HG02840 (cell line): ENCODE data around the gene CBY2.

Source experiments
- ATAC-seq: cut with Tn5 transposase; IDR thresholded peaks from one replicate; pipeline ENCODE4 v1.9.1; 2021; ENCODE audit warnings: mild to moderate bottlenecking, moderate library complexity, moderate number of reproducible peaks; ENCODE audit not compliant: unreplicated experiment, low FRiP score

The CBY2 gene

GRCh38 chr13:45700971-45701900 is 884 bp upstream of the CBY2 start:
- ATAC-seq = peak; percentile 48

GRCh38 chr13:45702869-45703391 is 810 bp downstream of the CBY2 start:
- no peak for ATAC-seq

- ATAC-seq = no peak
Observed at GRCh38 chr13:45704211-45704739, 2.2 kb downstream of the CBY2 start.

GRCh38 chr13:45704854-45705695 is 3.0 kb downstream of the CBY2 start:
- ATAC-seq = no peak

GRCh38 chr13:45705918-45706317 is 3.8 kb downstream of the CBY2 start:
- ATAC-seq = no peak

- no peak for ATAC-seq
Observed at GRCh38 chr13:45707516-45708100, 5.5 kb downstream of the CBY2 start.

- no peak for ATAC-seq
Observed at GRCh38 chr13:45711951-45712350, 9.8 kb downstream of the CBY2 start.

GRCh38 chr13:45713106-45713690 is 11.1 kb downstream of the CBY2 start:
- ATAC-seq = no peak

- no peak for ATAC-seq
Observed at GRCh38 chr13:45713721-45714120, 11.6 kb downstream of the CBY2 start.

- ATAC-seq = no peak
Observed at GRCh38 chr13:45714170-45714569, 12.1 kb downstream of the CBY2 start.

GRCh38 chr13:45715351-45715750 is 13.2 kb downstream of the CBY2 start:
- no peak for ATAC-seq

- ATAC-seq = no peak
Observed at GRCh38 chr13:45717349-45717748, 15.2 kb downstream of the CBY2 start.

GRCh38 chr13:45718063-45718462 is 15.9 kb downstream of the CBY2 start:
- ATAC-seq = no peak

- no peak for ATAC-seq
Observed at GRCh38 chr13:45718992-45719391, 16.9 kb downstream of the CBY2 start.

GRCh38 chr13:45721203-45721731 is 19.1 kb downstream of the CBY2 start:
- no peak for ATAC-seq

- ATAC-seq = no peak
Observed at GRCh38 chr13:45723798-45724197, 21.7 kb downstream of the CBY2 start.

- ATAC-seq = no peak
Observed at GRCh38 chr13:45728759-45729158, 26.6 kb downstream of the CBY2 start.

GRCh38 chr13:45731455-45731854 is 29.3 kb downstream of the CBY2 start:
- ATAC-seq = no peak

GRCh38 chr13:45732916-45733315 is 30.8 kb downstream of the CBY2 start:
- ATAC-seq = no peak

GRCh38 chr13:45733361-45733760 is 31.2 kb downstream of the CBY2 start:
- no peak for ATAC-seq
